Endothelial cell (in vitro differentiated cells): ENCODE results near the gene TSPAN2. TPM values are rescaled to one million over a fixed set of nuclear protein-coding genes. Genes with fewer than 3 reads are reported as not detected.

ENCODE experiments used
- DNase-seq: peaks from one replicate; pipeline ENCODE4 v3.0.0; 2021; ENCODE audit warnings: low spot score
- H3K27ac Mint-ChIP-seq: one replicate; pipeline ENCODE4 v1.8.0; 2021; ENCODE audit warnings: mixed read lengths, inconsistent platforms; ENCODE audit not compliant: unreplicated experiment
- H3K27me3 Mint-ChIP-seq: one replicate; pipeline ENCODE4 v1.8.0; 2021; ENCODE audit warnings: mild to moderate bottlenecking, moderate library complexity, mixed read lengths, inconsistent platforms; ENCODE audit not compliant: unreplicated experiment
- H3K36me3 Mint-ChIP-seq: one replicate; pipeline ENCODE4 v1.8.0; 2021; ENCODE audit warnings: mild to moderate bottlenecking, low read depth, mixed read lengths, inconsistent platforms; ENCODE audit not compliant: unreplicated experiment
- H3K4me1 Mint-ChIP-seq: one replicate; pipeline ENCODE4 v1.8.0; 2021; ENCODE audit warnings: mild to moderate bottlenecking, mixed read lengths, inconsistent platforms; ENCODE audit not compliant: unreplicated experiment
- H3K4me3 Mint-ChIP-seq: one replicate; pipeline ENCODE4 v1.8.0; 2021; ENCODE audit warnings: mild to moderate bottlenecking, mixed read lengths, inconsistent platforms; ENCODE audit not compliant: unreplicated experiment
- H3K9me3 Mint-ChIP-seq: one replicate; pipeline ENCODE4 v1.8.0; 2021; ENCODE audit warnings: mixed read lengths, inconsistent platforms; ENCODE audit not compliant: unreplicated experiment
- CTCF ChIP-seq: fragments of 200-600 bp; sonication (generic); IDR thresholded peaks from one replicate; pipeline ENCODE4 v1.5.0; 2021; ENCODE audit warnings: antibody characterized with exemption; ENCODE audit not compliant: unreplicated experiment
- total RNA-seq: library from RNA; stranded (reverse); fragmentation: NEBNext Ultra II Directional; extraction: Animal tissue kit (Norgen Biotek cat#: 25700); gene quantifications from one replicate; pipeline ENCODE4 v1.2.1, GENCODE V29; 2021; ENCODE audit not compliant: unreplicated experiment

The TSPAN2 gene
- total RNA-seq, 1 donor from 2014 or later: 57.9 TPM

DNA sequence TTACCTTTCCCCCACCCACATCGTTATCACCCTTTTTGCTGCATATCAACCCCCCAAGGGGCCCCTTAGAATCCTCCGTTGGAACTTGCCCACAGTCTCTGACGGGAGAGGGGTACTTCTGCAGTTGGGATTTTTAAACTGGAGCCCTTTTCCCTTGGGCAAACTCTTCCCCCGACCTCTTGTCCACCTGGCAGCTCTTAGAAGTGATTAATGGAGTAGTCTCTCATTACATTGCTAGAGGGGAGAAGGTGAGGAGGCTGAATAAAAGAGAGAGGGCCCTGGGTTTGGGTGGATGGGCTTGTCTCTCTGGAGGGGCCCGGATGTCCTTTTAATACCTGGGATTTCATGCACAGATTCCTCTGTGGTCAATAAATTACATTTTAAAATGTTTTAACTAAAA lies 27.2 kb upstream of the TSPAN2 start:
- DNase-seq: no peak

GRCh38 chr1:115115521-115116161 lies 26.3 kb upstream of the TSPAN2 start:
- H3K27me3 Mint-ChIP-seq: no peaks in the 10 kb centered on the region
- no peak for TF ChIP-seq CTCF
- H3K4me1 Mint-ChIP-seq: no peaks in the 10 kb centered on the region
- peaks cover 3% of the 10 kb centered on the region for H3K9me3 Mint-ChIP-seq
- H3K4me3 Mint-ChIP-seq: no peak overlapping the region
- DNase-seq: no peak
- H3K27ac Mint-ChIP-seq: no peak overlapping the region
- peaks cover 2% of the 10 kb centered on the region for H3K36me3 Mint-ChIP-seq

More for the DNA sequence above, 27.2 kb upstream of the TSPAN2 start:
- Mint-ChIP-seq H3K27ac (no peak overlapping the region), H3K36me3 (peaks cover 2% of the 10 kb centered on the region), H3K9me3 (peaks cover 5% of the 10 kb centered on the region), H3K27me3 (no peaks in the 10 kb centered on the region), H3K4me3 (no peak overlapping the region), H3K4me1 (no peaks in the 10 kb centered on the region)
- TF ChIP-seq CTCF: no peak

GRCh38 chr1:115114308-115114707 lies 25.0 kb upstream of the TSPAN2 start:
- Mint-ChIP-seq H3K4me1 (no peaks in the 10 kb centered on the region), H3K9me3 (no peaks in the 10 kb centered on the region), H3K36me3 (no peaks in the 10 kb centered on the region), H3K27me3 (peaks cover 2% of the 10 kb centered on the region), H3K4me3 (no peak overlapping the region), H3K27ac (no peak overlapping the region)
- DNase-seq: no peak
- no peak for TF ChIP-seq CTCF

DNA sequence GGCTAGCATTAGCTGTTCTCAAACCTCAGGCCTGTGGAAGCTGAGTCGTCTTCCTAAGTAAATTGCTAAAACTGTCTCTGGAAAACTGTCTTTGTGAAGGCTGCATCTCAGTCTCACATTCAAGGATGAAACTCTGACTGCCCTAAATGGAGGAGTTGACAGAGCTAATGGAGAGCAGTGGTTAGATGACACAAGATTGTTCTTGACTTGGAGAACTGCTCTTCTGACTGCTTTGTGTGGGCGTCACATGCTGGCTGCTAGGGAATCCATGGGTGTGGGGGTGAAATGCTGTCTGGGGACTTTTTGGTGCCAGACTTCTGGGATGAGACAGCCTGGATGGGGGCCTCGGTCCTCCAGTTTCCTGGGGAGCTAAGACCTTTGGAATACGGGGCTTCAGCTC lies 24.5 kb upstream of the TSPAN2 start:
- Mint-ChIP-seq H3K9me3 (no peaks in the 10 kb centered on the region), H3K27ac (no peak overlapping the region), H3K36me3 (no peaks in the 10 kb centered on the region), H3K4me3 (no peak overlapping the region), H3K4me1 (no peaks in the 10 kb centered on the region), H3K27me3 (peaks cover 2% of the 10 kb centered on the region)
- no peak for DNase-seq
- TF ChIP-seq CTCF: no peak

DNA sequence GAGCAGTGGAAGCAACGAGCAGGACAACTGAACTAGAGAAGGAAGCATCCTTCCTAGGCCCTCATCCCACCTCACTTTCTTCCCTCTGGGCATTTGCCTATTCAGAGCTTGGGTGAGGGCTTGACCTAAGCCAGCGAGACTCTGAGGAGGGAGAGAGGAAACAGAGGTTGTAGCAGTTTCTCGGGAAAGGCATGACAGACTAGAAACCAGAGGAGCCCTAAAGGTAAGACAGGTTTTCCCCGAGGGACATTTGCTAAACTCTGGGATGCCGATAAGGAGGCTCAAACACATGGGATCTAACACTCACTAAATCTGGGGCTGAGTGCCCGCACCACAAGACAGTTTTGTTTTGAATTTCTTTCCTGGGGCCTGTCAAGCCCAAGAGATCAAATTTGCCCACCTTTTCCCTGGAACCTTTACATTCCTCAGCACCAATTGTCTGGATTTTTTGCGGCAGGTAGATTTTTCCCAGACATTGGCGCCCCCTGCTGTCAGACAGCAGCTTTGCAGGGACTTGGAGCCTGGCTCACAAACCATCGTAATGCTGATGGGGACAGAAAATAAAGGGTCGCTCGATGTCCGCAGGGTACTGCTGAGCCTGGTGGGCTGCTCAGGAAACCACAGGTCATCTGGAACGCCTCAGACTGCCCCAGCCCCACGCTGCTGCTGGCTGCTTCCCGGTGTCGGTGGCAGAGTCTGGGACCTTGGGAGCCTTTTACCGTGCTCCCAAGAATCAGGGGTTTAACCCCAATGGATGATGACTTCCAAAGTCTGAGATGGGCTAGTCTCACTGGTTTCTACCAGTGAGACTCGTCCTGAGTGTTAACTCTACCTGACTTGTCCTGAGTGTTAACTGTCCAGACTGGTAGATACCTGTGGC lies 23.4 kb upstream of the TSPAN2 start:
- H3K9me3 Mint-ChIP-seq: no peaks in the 10 kb centered on the region
- no peak overlapping the region for H3K4me3 Mint-ChIP-seq
- no peaks in the 10 kb centered on the region for H3K36me3 Mint-ChIP-seq
- no peak overlapping the region for H3K27ac Mint-ChIP-seq
- TF ChIP-seq CTCF: peak; percentile 98
- H3K4me1 Mint-ChIP-seq: no peaks in the 10 kb centered on the region
- peak; percentile 66 for DNase-seq
- H3K27me3 Mint-ChIP-seq: peaks cover 2% of the 10 kb centered on the region
